ENCODE results near the gene FUT6.

FUT6 gene

GRCh38 chr19:5790559-5791520 is 48.7 kb downstream of the FUT6 start, which contains the start of gene DUS3L:
DUS3L (minus strand) TSS chr19:5791163; CDS start chr19:5791141, 22 bp downstream.
- peak within 1 kb of the TSS; percentile 95 for H3K27ac ChIP-seq (ENCODE audit: low read depth, low read length)
- H3K36me3 ChIP-seq (ENCODE audit: control insufficient read depth, insufficient read depth, low read length), result peaks cover 24% of the 10 kb centered on the region
- H3K4me1 ChIP-seq (ENCODE audit: control insufficient read depth, insufficient read depth, low read length), result peaks cover 4% of the 10 kb centered on the region
- peak within 1 kb of the TSS; percentile 69 for H3K9ac ChIP-seq (ENCODE audit: low read length)
- peaks cover 4% of the 10 kb centered on the region for H3K27me3 ChIP-seq (ENCODE audit: control insufficient read depth, insufficient read depth, low read length)
- H3K4me3 ChIP-seq (ENCODE audit: low read length), result peak within 1 kb of the TSS; percentile 92

- Histone ChIP-seq H3K4me1 (ENCODE audit: control insufficient read depth, insufficient read depth, low read length) (peaks cover 4% of the 10 kb centered on the region), H3K4me3 (ENCODE audit: low read length) (peak overlapping the region; percentile 92), H3K27ac (ENCODE audit: low read depth, low read length) (peak overlapping the region; percentile 95), H3K27me3 (ENCODE audit: control insufficient read depth, insufficient read depth, low read length) (peaks cover 4% of the 10 kb centered on the region), H3K36me3 (ENCODE audit: control insufficient read depth, insufficient read depth, low read length) (peaks cover 27% of the 10 kb centered on the region), H3K9ac (ENCODE audit: low read length) (no peak overlapping the region)
These were observed 49.5 kb downstream of the FUT6 start for GRCh38 chr19:5789886-5790558.

GRCh38 chr19:5789351-5789761 is 50.1 kb downstream of the FUT6 start:
- no peak overlapping the region for H3K27ac ChIP-seq (ENCODE audit: low read depth, low read length)
- H3K4me3 ChIP-seq (ENCODE audit: low read length), result no peak overlapping the region
- peaks cover 4% of the 10 kb centered on the region for H3K4me1 ChIP-seq (ENCODE audit: control insufficient read depth, insufficient read depth, low read length)
- no peak overlapping the region for H3K9ac ChIP-seq (ENCODE audit: low read length)
- peaks cover 4% of the 10 kb centered on the region for H3K27me3 ChIP-seq (ENCODE audit: control insufficient read depth, insufficient read depth, low read length)
- peaks cover 30% of the 10 kb centered on the region for H3K36me3 ChIP-seq (ENCODE audit: control insufficient read depth, insufficient read depth, low read length)

GRCh38 chr19:5788422-5788821 is 51.1 kb downstream of the FUT6 start:
- Histone ChIP-seq H3K27ac (ENCODE audit: low read depth, low read length) (no peak overlapping the region), H3K9ac (ENCODE audit: low read length) (no peak overlapping the region), H3K27me3 (ENCODE audit: control insufficient read depth, insufficient read depth, low read length) (peaks cover 4% of the 10 kb centered on the region), H3K36me3 (ENCODE audit: control insufficient read depth, insufficient read depth, low read length) (peaks cover 30% of the 10 kb centered on the region), H3K4me1 (ENCODE audit: control insufficient read depth, insufficient read depth, low read length) (peaks cover 4% of the 10 kb centered on the region), H3K4me3 (ENCODE audit: low read length) (no peak overlapping the region)

- H3K4me1 ChIP-seq (ENCODE audit: control insufficient read depth, insufficient read depth, low read length), result peaks cover 4% of the 10 kb centered on the region
- no peak overlapping the region for H3K27ac ChIP-seq (ENCODE audit: low read depth, low read length)
- no peak overlapping the region for H3K9ac ChIP-seq (ENCODE audit: low read length)
- H3K36me3 ChIP-seq (ENCODE audit: control insufficient read depth, insufficient read depth, low read length), result peaks cover 30% of the 10 kb centered on the region
- peaks cover 4% of the 10 kb centered on the region for H3K27me3 ChIP-seq (ENCODE audit: control insufficient read depth, insufficient read depth, low read length)
- no peak overlapping the region for H3K4me3 ChIP-seq (ENCODE audit: low read length)
These were observed 51.9 kb downstream of the FUT6 start for GRCh38 chr19:5787409-5788182.

- Histone ChIP-seq H3K36me3 (ENCODE audit: control insufficient read depth, insufficient read depth, low read length) (peaks cover 30% of the 10 kb centered on the region), H3K4me1 (ENCODE audit: control insufficient read depth, insufficient read depth, low read length) (peaks cover 4% of the 10 kb centered on the region), H3K4me3 (ENCODE audit: low read length) (no peak overlapping the region), H3K27ac (ENCODE audit: low read depth, low read length) (no peak overlapping the region), H3K27me3 (ENCODE audit: control insufficient read depth, insufficient read depth, low read length) (peaks cover 4% of the 10 kb centered on the region), H3K9ac (ENCODE audit: low read length) (no peak overlapping the region)
These were observed 52.7 kb downstream of the FUT6 start for GRCh38 chr19:5786593-5787408.

- H3K4me1 ChIP-seq (ENCODE audit: control insufficient read depth, insufficient read depth, low read length), result peaks cover 4% of the 10 kb centered on the region
- peaks cover 4% of the 10 kb centered on the region for H3K27me3 ChIP-seq (ENCODE audit: control insufficient read depth, insufficient read depth, low read length)
- no peak overlapping the region for H3K27ac ChIP-seq (ENCODE audit: low read depth, low read length)
- no peak overlapping the region for H3K9ac ChIP-seq (ENCODE audit: low read length)
- no peak overlapping the region for H3K4me3 ChIP-seq (ENCODE audit: low read length)
- H3K36me3 ChIP-seq (ENCODE audit: control insufficient read depth, insufficient read depth, low read length), result peaks cover 30% of the 10 kb centered on the region
These were observed 54.1 kb downstream of the FUT6 start for GRCh38 chr19:5785423-5785822.

GRCh38 chr19:5784581-5785147 is 54.8 kb downstream of the FUT6 start, which contains the start of gene PRR22:
PRR22 (minus strand) TSS chr19:5784746; CDS start chr19:5784660, 86 bp downstream.
- Histone ChIP-seq H3K27ac (ENCODE audit: low read depth, low read length) (no peak within 1 kb of the TSS), H3K4me3 (ENCODE audit: low read length) (no peak within 1 kb of the TSS), H3K4me1 (ENCODE audit: control insufficient read depth, insufficient read depth, low read length) (no peaks in the 10 kb centered on the region), H3K27me3 (ENCODE audit: control insufficient read depth, insufficient read depth, low read length) (peaks cover 4% of the 10 kb centered on the region), H3K9ac (ENCODE audit: low read length) (no peak within 1 kb of the TSS), H3K36me3 (ENCODE audit: control insufficient read depth, insufficient read depth, low read length) (peaks cover 30% of the 10 kb centered on the region)

GRCh38 chr19:5782945-5783919 is 56.3 kb downstream of the FUT6 start:
- peaks cover 4% of the 10 kb centered on the region for H3K27me3 ChIP-seq (ENCODE audit: control insufficient read depth, insufficient read depth, low read length)
- H3K27ac ChIP-seq (ENCODE audit: low read depth, low read length), result no peak overlapping the region
- no peaks in the 10 kb centered on the region for H3K4me1 ChIP-seq (ENCODE audit: control insufficient read depth, insufficient read depth, low read length)
- H3K4me3 ChIP-seq (ENCODE audit: low read length), result no peak overlapping the region
- H3K9ac ChIP-seq (ENCODE audit: low read length), result no peak overlapping the region
- peaks cover 28% of the 10 kb centered on the region for H3K36me3 ChIP-seq (ENCODE audit: control insufficient read depth, insufficient read depth, low read length)

- H3K4me1 ChIP-seq (ENCODE audit: control insufficient read depth, insufficient read depth, low read length), result no peaks in the 10 kb centered on the region
- no peak overlapping the region for H3K9ac ChIP-seq (ENCODE audit: low read length)
- H3K27me3 ChIP-seq (ENCODE audit: control insufficient read depth, insufficient read depth, low read length), result no peaks in the 10 kb centered on the region
- H3K27ac ChIP-seq (ENCODE audit: low read depth, low read length), result no peak overlapping the region
- H3K36me3 ChIP-seq (ENCODE audit: control insufficient read depth, insufficient read depth, low read length), result peaks cover 20% of the 10 kb centered on the region
- no peak overlapping the region for H3K4me3 ChIP-seq (ENCODE audit: low read length)
These were observed 57.2 kb downstream of the FUT6 start for GRCh38 chr19:5782322-5782721.
